K562 (cell line): Measurements from ENCODE around the gene IL1RL1.

Source experiments
- CEBPB ChIP-seq: fragments of 450-650 bp; IDR thresholded peaks from 2 replicates; pipeline ENCODE4 v1.6.1; 2016; ENCODE audit warnings: missing genetic modification characterization, missing compliant biosample characterization
- GTF2A2 ChIP-seq: IDR thresholded peaks from 2 replicates; pipeline ENCODE4 v1.6.1; 2016; ENCODE audit warnings: mild to moderate bottlenecking, missing genetic modification characterization, missing compliant biosample characterization
- GTF2F1 ChIP-seq: IDR thresholded peaks from 2 replicates; pipeline ENCODE4 v1.6.1; 2011; ENCODE audit warnings: low read depth, low read length, improper control_type of control experiment
- LEF1 ChIP-seq: fragments of 450-650 bp; IDR thresholded peaks from 2 replicates; pipeline ENCODE4 v1.6.1; 2016; ENCODE audit warnings: mild to moderate bottlenecking
- MAZ ChIP-seq, 2 experiments: fragments of 450-650 bp in 1 of 2; sonication (generic) in 1 of 2; formaldehyde crosslinking; IDR thresholded peaks in 1 of 2; conservative IDR thresholded peaks in 1 of 2; 2 replicates each; pipeline versions ENCODE4 v1.4.0 to v1.5.0; 2020; ENCODE audit warnings: mild to moderate bottlenecking in 1 of 2, missing genetic modification reagents in 1 of 2
- POLR2A ChIP-seq: fragments of 450-650 bp; conservative IDR thresholded peaks from 2 replicates; pipeline ENCODE4 v1.6.1; 2016
- RFX5 ChIP-seq: IDR thresholded peaks from 2 replicates; pipeline ENCODE4 v1.6.1; 2011; ENCODE audit warnings: low read depth, mild to moderate bottlenecking, improper control_type of control experiment, low read length
- ZNF184 ChIP-seq: sonication (generic); formaldehyde crosslinking; IDR thresholded peaks from 2 replicates; pipeline ENCODE4 v1.5.0; 2020; ENCODE audit warnings: missing genetic modification reagents
- ZNF384 ChIP-seq: IDR thresholded peaks from 2 replicates; pipeline ENCODE4 v1.6.1; 2012; ENCODE audit warnings: low read depth, low read length, improper control_type of control experiment
- ZSCAN32 ChIP-seq: fragments of 450-650 bp; formaldehyde crosslinking; IDR thresholded peaks from 2 replicates; pipeline ENCODE4 v1.4.0; 2020; ENCODE audit warnings: mild to moderate bottlenecking, moderate library complexity
- TF ChIP-seq, protein P1 (sequence below): fragments of 450-650 bp; IDR thresholded peaks from 2 replicates; pipeline ENCODE4 v1.6.1; 2016; ENCODE audit warnings: missing biosample characterization, missing genetic modification characterization
- TF ChIP-seq, protein P2 (sequence below): IDR thresholded peaks from 2 replicates; pipeline ENCODE4 v1.6.1; 2016; ENCODE audit warnings: missing genetic modification characterization, missing compliant biosample characterization
- TF ChIP-seq, protein P3 (sequence below): fragments of 450-650 bp; formaldehyde crosslinking; conservative IDR thresholded peaks from 2 replicates; pipeline ENCODE4 v1.4.0; 2022; ENCODE audit warnings: mild to moderate bottlenecking, missing genetic modification characterization

DNA sequence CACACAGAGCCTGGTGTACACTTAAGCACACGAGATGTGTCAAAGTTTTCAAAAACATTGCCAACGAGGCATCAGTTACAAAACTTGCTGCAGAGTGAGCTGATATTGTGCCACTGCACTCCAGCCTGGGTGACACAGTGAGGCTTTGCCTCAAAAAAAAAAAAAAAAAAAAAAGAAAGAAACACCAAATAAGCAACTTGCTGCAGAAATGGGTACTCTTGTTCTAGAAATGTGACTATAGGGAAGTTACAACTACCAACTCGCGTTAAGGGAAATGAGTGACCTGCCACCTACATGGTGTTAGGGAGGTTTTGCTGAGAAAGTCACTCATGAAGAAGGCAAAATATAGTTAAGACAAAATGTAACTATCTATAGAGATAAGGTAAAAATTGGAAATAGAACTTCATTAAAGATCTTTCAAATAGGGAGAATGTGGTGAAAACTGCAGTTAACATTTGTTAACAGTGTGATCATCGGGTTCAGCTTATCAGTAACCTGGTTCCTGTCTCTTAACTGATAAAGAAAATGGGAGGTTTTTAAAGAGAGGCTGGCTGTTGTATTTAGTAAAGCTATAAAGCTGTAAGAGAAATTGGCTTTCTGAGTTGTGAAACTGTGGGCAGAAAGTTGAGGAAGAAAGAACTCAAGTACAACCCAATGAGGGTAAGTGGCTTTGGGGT lies at the start of gene IL1RL1:
- TF ChIP-seq, protein P1, sequence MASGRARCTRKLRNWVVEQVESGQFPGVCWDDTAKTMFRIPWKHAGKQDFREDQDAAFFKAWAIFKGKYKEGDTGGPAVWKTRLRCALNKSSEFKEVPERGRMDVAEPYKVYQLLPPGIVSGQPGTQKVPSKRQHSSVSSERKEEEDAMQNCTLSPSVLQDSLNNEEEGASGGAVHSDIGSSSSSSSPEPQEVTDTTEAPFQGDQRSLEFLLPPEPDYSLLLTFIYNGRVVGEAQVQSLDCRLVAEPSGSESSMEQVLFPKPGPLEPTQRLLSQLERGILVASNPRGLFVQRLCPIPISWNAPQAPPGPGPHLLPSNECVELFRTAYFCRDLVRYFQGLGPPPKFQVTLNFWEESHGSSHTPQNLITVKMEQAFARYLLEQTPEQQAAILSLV (tag) = no peak
- no peak for TF ChIP-seq ZSCAN32
- no peak for TF ChIP-seq LEF1
- no peak for TF ChIP-seq CEBPB (tag)
- no peak for TF ChIP-seq ZNF184 (CRISPR knock-in tag)
- TF ChIP-seq, protein P2, sequence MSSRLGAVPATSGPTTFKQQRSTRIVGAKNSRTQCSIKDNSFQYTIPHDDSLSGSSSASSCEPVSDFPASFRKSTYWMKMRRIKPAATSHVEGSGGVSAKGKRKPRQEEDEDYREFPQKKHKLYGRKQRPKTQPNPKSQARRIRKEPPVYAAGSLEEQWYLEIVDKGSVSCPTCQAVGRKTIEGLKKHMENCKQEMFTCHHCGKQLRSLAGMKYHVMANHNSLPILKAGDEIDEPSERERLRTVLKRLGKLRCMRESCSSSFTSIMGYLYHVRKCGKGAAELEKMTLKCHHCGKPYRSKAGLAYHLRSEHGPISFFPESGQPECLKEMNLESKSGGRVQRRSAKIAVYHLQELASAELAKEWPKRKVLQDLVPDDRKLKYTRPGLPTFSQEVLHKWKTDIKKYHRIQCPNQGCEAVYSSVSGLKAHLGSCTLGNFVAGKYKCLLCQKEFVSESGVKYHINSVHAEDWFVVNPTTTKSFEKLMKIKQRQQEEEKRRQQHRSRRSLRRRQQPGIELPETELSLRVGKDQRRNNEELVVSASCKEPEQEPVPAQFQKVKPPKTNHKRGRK (tag) = no peak
- TF ChIP-seq RFX5 = no peak
- TF ChIP-seq GTF2F1 = no peak
- TF ChIP-seq, protein P3, sequence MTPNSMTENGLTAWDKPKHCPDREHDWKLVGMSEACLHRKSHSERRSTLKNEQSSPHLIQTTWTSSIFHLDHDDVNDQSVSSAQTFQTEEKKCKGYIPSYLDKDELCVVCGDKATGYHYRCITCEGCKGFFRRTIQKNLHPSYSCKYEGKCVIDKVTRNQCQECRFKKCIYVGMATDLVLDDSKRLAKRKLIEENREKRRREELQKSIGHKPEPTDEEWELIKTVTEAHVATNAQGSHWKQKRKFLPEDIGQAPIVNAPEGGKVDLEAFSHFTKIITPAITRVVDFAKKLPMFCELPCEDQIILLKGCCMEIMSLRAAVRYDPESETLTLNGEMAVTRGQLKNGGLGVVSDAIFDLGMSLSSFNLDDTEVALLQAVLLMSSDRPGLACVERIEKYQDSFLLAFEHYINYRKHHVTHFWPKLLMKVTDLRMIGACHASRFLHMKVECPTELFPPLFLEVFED = no peak
- TF ChIP-seq ZNF384 = no peak
- no peak for TF ChIP-seq GTF2A2
- no peak for TF ChIP-seq POLR2A
- no peak for TF ChIP-seq MAZ (CRISPR knock-in tag; conservative IDR thresholded peaks at IDR 0.05 in 1 of 2, IDR thresholded peaks at IDR 0.05 in 1 of 2)
